ES-I3 (cell line): ENCODE results near the gene KRT39.
"Not testable (repeated sequence)": the region's sequence is repeated elsewhere in the genome, so short reads cannot be mapped to it uniquely, and the experiment has no call there.

ENCODE experiments used
- H3K36me3 ChIP-seq: 2 replicates; pipeline ENCODE4 v1.6.1; 2013; ENCODE audit warnings: mild to moderate bottlenecking, low read length, control low read depth, moderate library complexity; ENCODE audit not compliant: insufficient read depth
- H3K4me1 ChIP-seq: 2 replicates; pipeline ENCODE4 v1.6.1; 2013; ENCODE audit warnings: mild to moderate bottlenecking, control low read depth, low read length; ENCODE audit not compliant: insufficient read depth
- H3K9ac ChIP-seq: 2 replicates; pipeline ENCODE4 v1.6.1; 2013; ENCODE audit warnings: low read depth, mild to moderate bottlenecking, low read length, moderate library complexity
- H3K9me3 ChIP-seq: 2 replicates; pipeline ENCODE4 v1.6.1; 2013; ENCODE audit warnings: mild to moderate bottlenecking, low read length, moderate library complexity; ENCODE audit not compliant: control insufficient read depth, insufficient read depth

KRT39 gene

GRCh38 chr17:40942553-40942952 is 24.2 kb downstream of the KRT39 start:
- Histone ChIP-seq H3K4me1 (no peaks in the 10 kb centered on the region), H3K9me3 (no peaks in the 10 kb centered on the region), H3K9ac (no peak overlapping the region), H3K36me3 (no peaks in the 10 kb centered on the region)

- no peak overlapping the region for H3K9ac ChIP-seq
- peaks cover 8% of the 10 kb centered on the region for H3K4me1 ChIP-seq
- H3K36me3 ChIP-seq: no peaks in the 10 kb centered on the region
- no peaks in the 10 kb centered on the region for H3K9me3 ChIP-seq
Observed at GRCh38 chr17:40940266-40940665, 26.5 kb downstream of the KRT39 start.

- peaks cover 8% of the 10 kb centered on the region for H3K4me1 ChIP-seq
- H3K9ac ChIP-seq: no peak overlapping the region
- H3K9me3 ChIP-seq: no peaks in the 10 kb centered on the region
- no peaks in the 10 kb centered on the region for H3K36me3 ChIP-seq
Observed at GRCh38 chr17:40938981-40939380, 27.8 kb downstream of the KRT39 start.

- Histone ChIP-seq H3K9me3 (no peaks in the 10 kb centered on the region), H3K4me1 (peaks cover 8% of the 10 kb centered on the region), H3K9ac (no peak within 1 kb of the TSS), H3K36me3 (no peaks in the 10 kb centered on the region)
Observed at GRCh38 chr17:40937384-40937819, 29.3 kb downstream of the KRT39 start, which contains the start of gene KRT23. Gene KRT23, minus strand, starts transcription at chr17:40937646. Its CDS starts 1,043 bp downstream, at chr17:40936603.

- peaks cover 8% of the 10 kb centered on the region for H3K4me1 ChIP-seq
- no peaks in the 10 kb centered on the region for H3K36me3 ChIP-seq
- H3K9me3 ChIP-seq: no peaks in the 10 kb centered on the region
- no peak overlapping the region for H3K9ac ChIP-seq
Observed at GRCh38 chr17:40936976-40937375, 29.8 kb downstream of the KRT39 start.

- H3K9ac ChIP-seq: no peak overlapping the region
Observed at GRCh38 chr17:40936437-40936971, 30.2 kb downstream of the KRT39 start.

GRCh38 chr17:40935624-40936023 is 31.1 kb downstream of the KRT39 start:
- Histone ChIP-seq H3K4me1 (peaks cover 8% of the 10 kb centered on the region), H3K9ac (no peak overlapping the region)

More at GRCh38 chr17:40936437-40936971, 30.2 kb downstream of the KRT39 start:
- H3K9me3 ChIP-seq: no peaks in the 10 kb centered on the region
- no peaks in the 10 kb centered on the region for H3K36me3 ChIP-seq
- peaks cover 8% of the 10 kb centered on the region for H3K4me1 ChIP-seq

GRCh38 chr17:40932608-40933007 is 34.1 kb downstream of the KRT39 start:
- Histone ChIP-seq H3K9ac (no peak overlapping the region), H3K9me3 (no peaks in the 10 kb centered on the region), H3K4me1 (peaks cover 8% of the 10 kb centered on the region), H3K36me3 (no peaks in the 10 kb centered on the region)

More at GRCh38 chr17:40935624-40936023, 31.1 kb downstream of the KRT39 start:
- H3K9me3 ChIP-seq: no peaks in the 10 kb centered on the region
- H3K36me3 ChIP-seq: no peaks in the 10 kb centered on the region

- no peaks in the 10 kb centered on the region for H3K36me3 ChIP-seq
- H3K4me1 ChIP-seq: 0 out of 2 replicates have a peak, but pooled peaks cover 1% of the 10 kb centered on the region
- no peaks in the 10 kb centered on the region for H3K9me3 ChIP-seq
- H3K9ac ChIP-seq: no peak overlapping the region
Observed at GRCh38 chr17:40931311-40931710, 35.4 kb downstream of the KRT39 start.

GRCh38 chr17:40926341-40926740 is 40.4 kb downstream of the KRT39 start:
- no peaks in the 10 kb centered on the region for H3K36me3 ChIP-seq
- no peaks in the 10 kb centered on the region for H3K9me3 ChIP-seq
- H3K9ac ChIP-seq: peak overlapping the region; percentile 22; the same call in 1 of the 2 replicates
- H3K4me1 ChIP-seq: peaks cover 8% of the 10 kb centered on the region; the same call in 1 of the 2 replicates

GRCh38 chr17:40922239-40922638 is 44.5 kb downstream of the KRT39 start:
- H3K4me1 ChIP-seq: peaks cover 8% of the 10 kb centered on the region; the same call in 1 of the 2 replicates
- H3K9me3 ChIP-seq: no peaks in the 10 kb centered on the region
- no peaks in the 10 kb centered on the region for H3K36me3 ChIP-seq
- H3K9ac ChIP-seq: no peak overlapping the region

- Histone ChIP-seq H3K4me1 (peaks cover 4% of the 10 kb centered on the region; the same call in 1 of the 2 replicates), H3K36me3 (no peaks in the 10 kb centered on the region), H3K9ac (no peak overlapping the region), H3K9me3 (no peaks in the 10 kb centered on the region)
Observed at GRCh38 chr17:40921026-40921425, 45.7 kb downstream of the KRT39 start.

- not testable (repeated sequence) for H3K36me3 ChIP-seq, H3K4me1 ChIP-seq, H3K9ac ChIP-seq, H3K9me3 ChIP-seq
Observed at GRCh38 chr17:40917116-40917515, 49.6 kb downstream of the KRT39 start.

- Histone ChIP-seq H3K4me1 (0 out of 2 replicates have a peak, but pooled peaks cover 6% of the 10 kb centered on the region), H3K9me3 (no peaks in the 10 kb centered on the region)
Observed at GRCh38 chr17:40916366-40916765, 50.4 kb downstream of the KRT39 start.

GRCh38 chr17:40915721-40916256 is 51.0 kb downstream of the KRT39 start:
- no peaks in the 10 kb centered on the region for H3K9me3 ChIP-seq
- 0 out of 2 replicates have a peak, but pooled peaks cover 6% of the 10 kb centered on the region for H3K4me1 ChIP-seq
- H3K9ac ChIP-seq: no peak overlapping the region
- H3K36me3 ChIP-seq: no peaks in the 10 kb centered on the region; the same call in 1 of the 2 replicates

More at GRCh38 chr17:40916366-40916765, 50.4 kb downstream of the KRT39 start:
- H3K9ac ChIP-seq: no peak overlapping the region
- H3K36me3 ChIP-seq: no peaks in the 10 kb centered on the region; the same call in 1 of the 2 replicates
